ENCODE results near the gene FLII.
A peak's percentile ranks its signal among the peaks of the same experiment; 100 is the strongest.

FLII gene

GRCh38 chr17:18246880-18247612 is 11.5 kb downstream of the FLII start:
- DNase-seq (ENCODE audit: low read depth in 1 of 2, low spot score in 1 of 2), result peak in 1 of 2 experiments; percentile 36
- H3K27me3 ChIP-seq (ENCODE audit: insufficient read depth, poor library complexity, severe bottlenecking), result no peaks in the 10 kb centered on the region
- no peak overlapping the region for H3K4me3 ChIP-seq (replicated peaks; ENCODE audit: insufficient read depth, low read length)
- no peak overlapping the region for H3K27ac ChIP-seq (replicated peaks)
- no peak for TF ChIP-seq CTCF (IDR thresholded peaks at IDR 0.05; ENCODE audit: insufficient read depth, low read length)
- no peak for TF ChIP-seq GABPA (IDR thresholded peaks at IDR 0.05; ENCODE audit: low read depth)
- no peak for TF ChIP-seq POLR2AphosphoS5 (IDR thresholded peaks at IDR 0.05; ENCODE audit: low read depth)
- no peak for TF ChIP-seq REST (IDR thresholded peaks at IDR 0.05; ENCODE audit: insufficient replicate concordance, low read depth)
- no peak for TF ChIP-seq SPI1 (IDR thresholded peaks at IDR 0.05; ENCODE audit: borderline replicate concordance, low read depth)

- no peaks in the 10 kb centered on the region for H3K27me3 ChIP-seq (ENCODE audit: insufficient read depth, poor library complexity, severe bottlenecking)
- DNase-seq (ENCODE audit: low read depth in 1 of 2, low spot score in 1 of 2), result no peak
- no peak overlapping the region for H3K27ac ChIP-seq (replicated peaks)
- no peak overlapping the region for H3K4me3 ChIP-seq (replicated peaks; ENCODE audit: insufficient read depth, low read length)
- no peak for TF ChIP-seq SPI1 (IDR thresholded peaks at IDR 0.05; ENCODE audit: borderline replicate concordance, low read depth)
- TF ChIP-seq POLR2AphosphoS5 (IDR thresholded peaks at IDR 0.05; ENCODE audit: low read depth), result no peak
- TF ChIP-seq GABPA (IDR thresholded peaks at IDR 0.05; ENCODE audit: low read depth), result no peak
- no peak for TF ChIP-seq CTCF (IDR thresholded peaks at IDR 0.05; ENCODE audit: insufficient read depth, low read length)
- TF ChIP-seq REST (IDR thresholded peaks at IDR 0.05; ENCODE audit: insufficient replicate concordance, low read depth), result no peak
These were observed 12.3 kb downstream of the FLII start for GRCh38 chr17:18246109-18246725.

- Histone ChIP-seq H3K27ac (replicated peaks) (no peak overlapping the region), H3K4me3 (replicated peaks; ENCODE audit: insufficient read depth, low read length) (no peak overlapping the region), H3K27me3 (ENCODE audit: insufficient read depth, poor library complexity, severe bottlenecking) (no peaks in the 10 kb centered on the region)
- no peak for TF ChIP-seq GABPA (IDR thresholded peaks at IDR 0.05; ENCODE audit: low read depth)
- no peak for TF ChIP-seq CTCF (IDR thresholded peaks at IDR 0.05; ENCODE audit: insufficient read depth, low read length)
- no peak for TF ChIP-seq POLR2AphosphoS5 (IDR thresholded peaks at IDR 0.05; ENCODE audit: low read depth)
- TF ChIP-seq SPI1 (IDR thresholded peaks at IDR 0.05; ENCODE audit: borderline replicate concordance, low read depth), result no peak
- TF ChIP-seq REST (IDR thresholded peaks at IDR 0.05; ENCODE audit: insufficient replicate concordance, low read depth), result no peak
- no peak for DNase-seq (ENCODE audit: low read depth in 1 of 2, low spot score in 1 of 2)
These were observed 13.3 kb downstream of the FLII start for GRCh38 chr17:18245038-18245776.

Data from HL-60 (cell line).